Eye (tissue), 1 donor: ENCODE measurements around the gene PROSER3.

Source experiments
- DNase-seq: peaks from one replicate; pipeline ENCODE4 v3.0.0-alpha.2; 2015

PROSER3 gene

GRCh38 chr19:35739275-35740107 is 18.5 kb upstream of the PROSER3 start:
- peak; percentile 8 for DNase-seq

DNA sequence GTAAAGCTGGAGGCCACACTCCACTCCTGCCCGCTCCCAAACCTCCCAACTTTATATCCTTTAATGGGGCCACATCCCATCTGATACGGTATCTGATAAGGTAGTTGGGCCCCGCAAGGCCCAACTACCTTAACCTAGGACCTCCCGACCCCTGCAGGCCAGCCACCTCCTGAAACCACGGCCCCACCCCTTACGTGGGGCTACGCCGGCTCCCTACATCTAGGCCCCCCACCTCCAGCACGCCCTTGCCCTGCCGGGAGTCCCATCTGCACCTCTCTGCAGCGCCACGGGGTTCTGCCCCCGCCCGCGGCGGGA is 17.9 kb upstream of the PROSER3 start:
- no peak for DNase-seq

DNA sequence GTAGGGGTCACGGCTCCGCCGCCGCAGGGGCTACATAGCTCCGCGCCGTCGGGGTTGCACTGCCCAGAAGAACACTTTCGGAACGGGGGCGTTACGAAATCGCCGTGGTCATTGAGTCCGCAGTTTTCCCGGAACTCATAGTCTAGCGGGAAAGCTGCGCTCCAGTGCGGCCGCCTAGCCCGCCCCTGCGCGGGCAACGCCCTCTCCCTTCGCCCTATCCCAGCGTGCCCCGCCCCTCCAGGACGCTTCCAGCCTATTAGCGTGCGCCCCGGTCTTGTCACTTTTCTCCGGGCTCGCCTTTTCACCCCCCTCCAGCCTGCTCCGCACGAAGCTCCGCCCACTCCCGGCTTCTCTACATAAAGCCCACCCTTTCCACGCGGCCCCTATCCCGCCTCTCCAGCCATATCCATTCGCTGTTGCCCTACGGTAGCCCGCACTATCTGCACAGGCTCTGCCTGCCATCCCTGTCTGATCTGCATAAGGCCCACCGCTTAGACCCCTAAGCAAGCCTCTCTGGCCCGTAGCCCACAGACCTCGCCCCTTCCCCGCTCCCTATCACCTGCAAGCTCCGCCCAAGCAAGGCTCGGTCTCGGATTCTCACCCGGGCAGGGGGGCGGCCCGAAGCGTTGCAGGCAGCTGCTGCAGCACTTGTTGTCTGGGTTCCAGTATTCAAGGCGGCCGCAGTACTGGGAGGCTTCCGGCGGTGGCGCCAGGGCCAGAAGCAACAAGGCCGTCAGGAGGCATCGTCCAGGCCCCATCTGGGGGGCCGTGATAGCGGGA is 17.4 kb upstream of the PROSER3 start:
- DNase-seq, result peak; percentile 99

DNA sequence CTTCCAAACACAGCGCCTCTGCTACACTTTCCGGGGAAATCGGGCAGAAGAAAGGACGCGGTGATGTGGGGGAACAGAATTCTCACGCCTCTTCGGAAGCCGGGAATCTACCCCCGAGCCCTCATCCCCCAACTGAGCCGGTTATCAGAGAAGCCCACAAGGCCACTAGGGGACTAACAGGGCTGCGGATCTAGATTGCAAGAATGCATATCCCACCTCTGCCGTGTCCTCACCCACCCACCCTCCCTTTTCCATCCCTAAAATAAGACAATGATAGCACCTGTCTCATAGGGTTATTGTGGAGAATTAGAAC is 16.8 kb upstream of the PROSER3 start:
- no peak for DNase-seq

GRCh38 chr19:35742121-35742724 is 15.8 kb upstream of the PROSER3 start, which contains the start of gene IGFLR1:
IGFLR1 (minus strand) TSS chr19:35742452; CDS start chr19:35741180, 1,272 bp downstream.
- no peak for DNase-seq

GRCh38 chr19:35743640-35744429 is 14.1 kb upstream of the PROSER3 start:
- DNase-seq, result no peak

- DNase-seq, result peak; percentile 99
Observed at GRCh38 chr19:35744430-35745327, 13.3 kb upstream of the PROSER3 start.

DNA sequence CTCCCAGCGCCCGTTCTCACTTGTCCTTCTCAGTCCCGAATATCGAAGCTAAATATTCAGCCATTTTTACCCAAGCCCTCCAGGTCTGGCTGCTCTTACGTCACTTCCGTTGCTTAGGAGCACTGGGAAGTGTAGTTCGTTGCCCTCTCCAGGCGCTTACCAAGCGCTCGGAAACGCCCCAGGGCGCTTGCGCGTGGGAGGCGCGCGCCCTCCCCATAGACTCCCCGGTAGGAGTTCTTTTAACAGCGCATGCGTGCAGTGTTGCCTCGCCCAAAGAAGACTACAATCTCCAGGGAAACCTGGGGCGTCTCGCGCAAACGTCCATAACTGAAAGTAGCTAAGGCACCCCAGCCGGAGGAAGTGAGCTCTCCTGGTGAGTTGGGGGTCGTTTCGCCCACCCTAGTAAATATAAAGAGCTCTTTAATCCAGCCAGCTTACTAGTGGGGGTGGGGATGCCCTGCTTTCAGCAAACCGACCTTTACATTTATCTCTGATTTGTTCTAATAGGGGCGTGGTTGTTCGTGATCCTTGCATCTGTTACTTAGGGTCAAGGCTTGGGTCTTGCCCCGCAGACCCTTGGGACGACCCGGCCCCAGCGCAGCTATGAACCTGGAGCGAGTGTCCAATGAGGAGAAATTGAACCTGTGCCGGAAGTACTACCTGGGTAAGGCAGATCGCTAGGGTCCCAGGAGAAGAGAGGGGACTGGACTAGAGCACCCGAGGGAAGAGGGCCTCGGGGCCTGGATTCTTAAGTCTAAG is 12.5 kb upstream of the PROSER3 start, which contains the start of the genes PSENEN and U2AF1L4:
PSENEN (plus strand) TSS at position 324 of the 759 bp plus-strand sequence; CDS start at position 604, 280 bp downstream.
U2AF1L4 (minus strand) TSS at position 91 of the 759 bp plus-strand sequence; CDS start at position 64, 27 bp downstream.
- DNase-seq, result peak; percentile 99

DNA sequence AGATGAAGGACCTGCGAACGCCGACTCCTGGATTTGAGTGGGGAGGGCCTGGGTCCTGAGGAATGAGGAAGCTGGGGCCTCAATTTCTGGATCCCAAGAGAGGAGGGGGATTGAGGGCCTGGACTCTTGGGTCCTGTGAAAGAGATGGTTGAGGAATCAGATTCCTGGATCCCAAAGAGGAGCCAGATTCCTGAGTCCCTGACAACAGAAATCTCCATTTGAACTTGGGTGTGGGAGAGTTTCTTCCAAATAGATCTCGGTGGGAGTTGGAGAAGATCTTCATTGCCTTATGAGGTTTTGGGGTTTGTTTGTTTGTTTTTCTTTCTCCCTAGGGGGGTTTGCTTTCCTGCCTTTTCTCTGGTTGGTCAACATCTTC is 11.9 kb upstream of the PROSER3 start:
- DNase-seq, result no peak

- no peak for DNase-seq
Observed at GRCh38 chr19:35746531-35746930, 11.4 kb upstream of the PROSER3 start.

GRCh38 chr19:35748106-35749020 is 9.6 kb upstream of the PROSER3 start, which contains the start of gene LIN37:
LIN37 (plus strand) TSS chr19:35748576; CDS start chr19:35748725, 149 bp downstream.
- peak; percentile 100 for DNase-seq

DNA sequence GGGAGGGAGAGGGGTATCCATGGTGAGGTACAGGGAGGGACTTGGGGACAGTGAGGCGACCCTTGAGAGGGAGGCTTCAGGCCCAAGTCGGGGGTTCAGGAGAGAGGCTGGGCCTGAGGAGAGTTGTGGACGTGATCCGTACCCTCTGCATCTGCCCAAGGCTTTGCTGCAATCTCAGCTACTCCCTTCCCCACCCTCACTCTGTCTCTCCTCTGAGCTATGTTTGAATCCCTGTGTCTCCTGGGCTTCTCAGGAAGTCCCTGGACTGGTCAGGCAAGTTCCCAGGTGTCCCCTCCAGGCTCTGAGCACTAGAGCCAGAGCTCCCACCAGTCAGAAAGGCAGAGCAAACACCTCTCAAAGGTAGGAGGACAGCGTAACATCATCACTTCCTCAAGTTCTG is 7.8 kb upstream of the PROSER3 start:
- no peak for DNase-seq

GRCh38 chr19:35751839-35752745 is 5.9 kb upstream of the PROSER3 start:
- DNase-seq, result no peak

DNA sequence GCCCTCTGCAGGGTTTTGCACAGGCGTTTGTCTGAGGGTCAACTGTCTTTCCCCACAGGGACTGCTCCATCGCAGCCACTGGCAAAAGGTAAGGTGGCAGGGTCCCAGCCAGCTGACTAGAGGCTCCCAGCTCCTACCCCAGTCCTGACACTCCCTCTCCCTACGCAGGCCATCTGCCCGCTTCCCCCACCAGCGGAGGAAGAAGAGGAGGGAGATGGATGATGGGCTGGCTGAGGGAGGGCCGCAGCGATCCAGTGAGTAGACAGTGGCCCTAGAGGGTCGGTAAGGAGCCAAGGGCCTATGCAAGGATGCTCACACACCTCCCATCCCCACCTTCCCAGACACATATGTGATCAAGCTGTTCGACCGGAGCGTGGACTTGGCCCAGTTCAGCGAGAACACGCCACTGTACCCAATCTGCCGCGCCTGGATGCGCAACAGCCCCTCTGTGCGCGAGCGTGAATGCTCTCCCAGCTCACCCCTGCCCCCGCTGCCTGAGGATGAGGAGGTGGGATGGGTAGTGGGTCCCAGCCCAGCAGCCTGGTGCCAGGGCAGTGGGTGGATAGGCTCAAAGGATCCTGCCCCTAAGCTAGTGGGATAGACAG is 5.1 kb upstream of the PROSER3 start:
- no peak for DNase-seq

DNA sequence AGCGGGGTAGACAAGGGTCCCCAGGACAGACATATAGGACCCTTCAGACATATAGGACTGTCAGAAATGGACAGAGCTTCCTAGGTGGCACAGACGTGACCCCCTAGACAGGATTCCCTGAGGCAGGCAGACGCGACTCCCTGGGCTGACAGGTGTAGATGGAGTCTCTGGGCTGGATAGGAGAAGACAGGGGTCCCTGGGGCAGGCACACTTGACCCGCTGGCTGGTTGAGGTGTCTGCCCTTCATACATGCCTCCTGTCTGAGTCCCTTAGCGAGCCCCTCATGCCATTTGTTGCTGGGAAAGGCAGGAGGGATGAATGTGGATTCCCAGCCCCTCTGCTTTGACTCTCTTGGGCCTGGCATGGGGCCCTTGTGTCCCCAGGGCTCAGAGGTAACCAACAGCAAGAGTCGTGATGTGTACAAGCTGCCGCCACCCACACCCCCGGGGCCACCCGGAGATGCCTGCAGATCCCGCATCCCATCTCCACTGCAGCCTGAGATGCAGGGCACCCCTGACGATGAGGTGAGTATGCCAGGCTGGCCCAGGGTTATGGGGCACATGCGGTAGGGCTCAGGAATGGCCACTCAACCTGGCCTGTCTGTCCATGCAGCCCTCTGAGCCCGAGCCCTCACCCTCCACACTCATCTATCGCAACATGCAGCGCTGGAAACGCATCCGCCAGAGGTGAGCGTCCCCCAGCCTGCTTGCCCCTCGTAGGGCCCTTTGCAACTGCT is 4.2 kb upstream of the PROSER3 start:
- no peak for DNase-seq

- no peak for DNase-seq
Observed at GRCh38 chr19:35754370-35755130, 3.4 kb upstream of the PROSER3 start.

- no peak for DNase-seq
Observed at GRCh38 chr19:35755131-35755549, 2.8 kb upstream of the PROSER3 start.
